ENCODE data around the gene FAM13C.

The FAM13C gene

GRCh38 chr10:59363446-59363958 is 1.2 kb upstream of the FAM13C start:
- H3K4me3 ChIP-seq (ENCODE audit: low read length) = no peak overlapping the region
- no peak for DNase-seq (ENCODE audit: low read depth, low spot score)

- no peak overlapping the region for H3K4me3 ChIP-seq (ENCODE audit: low read length)
- no peak for DNase-seq (ENCODE audit: low read depth, low spot score)
Observed at GRCh38 chr10:59362959-59363381, 621 bp upstream of the FAM13C start.

GRCh38 chr10:59361663-59362143 is 646 bp downstream of the FAM13C start:
- H3K4me3 ChIP-seq (ENCODE audit: low read length) = no peak overlapping the region
- DNase-seq (ENCODE audit: low read depth, low spot score) = no peak

DNA sequence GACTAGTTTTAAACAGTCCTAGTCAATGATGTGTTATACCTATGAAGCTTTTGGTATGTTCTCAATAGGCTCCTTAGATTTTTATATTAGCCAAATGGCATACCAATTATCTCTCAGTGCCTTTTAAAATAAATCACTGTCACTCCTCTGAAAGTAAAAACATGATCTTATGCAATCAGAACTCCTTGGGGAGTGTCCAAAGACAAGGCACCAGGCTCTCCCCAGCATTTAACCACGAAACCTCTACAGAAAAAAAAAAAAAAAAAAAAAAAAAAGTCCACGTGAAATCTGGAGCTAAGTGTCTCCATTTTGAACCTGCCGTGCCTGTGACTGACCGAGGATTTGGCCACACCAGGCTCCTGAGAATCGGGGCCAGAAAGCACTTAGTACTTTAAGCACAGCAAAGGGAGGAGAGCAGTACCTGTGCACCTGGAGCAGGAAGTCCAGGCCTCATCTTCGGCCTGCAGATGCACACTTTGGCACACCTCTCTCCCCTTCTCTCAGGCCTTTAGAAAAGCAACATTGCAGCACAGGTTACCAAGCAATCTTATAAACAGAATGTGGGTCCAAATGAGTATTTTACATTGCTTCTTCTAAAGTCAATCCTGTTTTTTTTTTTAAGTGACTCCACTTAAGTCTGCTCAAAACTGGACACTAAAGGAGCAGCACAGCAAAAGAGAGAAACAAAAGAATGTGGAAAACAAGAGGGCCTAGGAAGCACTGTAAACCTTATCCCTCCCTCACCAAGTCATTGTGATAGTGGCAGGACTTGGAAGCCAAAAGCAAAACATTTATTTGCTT is 1.5 kb downstream of the FAM13C start:
- H3K4me3 ChIP-seq (ENCODE audit: low read length) = no peak overlapping the region

GRCh38 chr10:59358576-59358975 is 3.8 kb downstream of the FAM13C start:
- no peak for DNase-seq (ENCODE audit: low read depth, low spot score)
- no peak overlapping the region for H3K4me3 ChIP-seq (ENCODE audit: low read length)

More for the DNA sequence above, 1.5 kb downstream of the FAM13C start:
- no peak for DNase-seq (ENCODE audit: low read depth, low spot score)

GRCh38 chr10:59354434-59354833 is 7.9 kb downstream of the FAM13C start:
- no peak for DNase-seq (ENCODE audit: low read depth, low spot score)

DNA sequence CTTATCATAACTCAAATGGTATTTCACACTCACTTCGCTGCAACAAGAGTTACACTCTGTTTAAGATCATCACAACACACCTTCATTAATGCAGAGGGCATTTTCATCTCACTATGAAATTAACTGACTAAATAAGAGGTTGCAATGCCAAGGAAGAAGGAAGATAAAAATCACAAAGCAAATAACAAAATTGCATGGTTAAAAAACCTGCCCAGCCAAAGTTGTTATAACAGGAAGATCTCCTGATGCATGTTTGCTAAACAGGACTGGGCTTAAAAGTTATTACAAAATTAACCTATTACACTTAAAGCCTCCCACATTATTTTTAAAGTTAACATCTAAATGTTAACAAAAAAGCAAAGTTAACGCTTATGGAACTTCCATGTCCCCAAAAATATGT is 11.8 kb downstream of the FAM13C start:
- H3K4me3 ChIP-seq (ENCODE audit: low read length) = no peak overlapping the region
- no peak for DNase-seq (ENCODE audit: low read depth, low spot score)

More at GRCh38 chr10:59354434-59354833, 7.9 kb downstream of the FAM13C start:
- no peak overlapping the region for H3K4me3 ChIP-seq (ENCODE audit: low read length)

GRCh38 chr10:59346321-59346720 is 16.0 kb downstream of the FAM13C start:
- no peak overlapping the region for H3K4me3 ChIP-seq (ENCODE audit: low read length)
- no peak for DNase-seq (ENCODE audit: low read depth, low spot score)

DNA sequence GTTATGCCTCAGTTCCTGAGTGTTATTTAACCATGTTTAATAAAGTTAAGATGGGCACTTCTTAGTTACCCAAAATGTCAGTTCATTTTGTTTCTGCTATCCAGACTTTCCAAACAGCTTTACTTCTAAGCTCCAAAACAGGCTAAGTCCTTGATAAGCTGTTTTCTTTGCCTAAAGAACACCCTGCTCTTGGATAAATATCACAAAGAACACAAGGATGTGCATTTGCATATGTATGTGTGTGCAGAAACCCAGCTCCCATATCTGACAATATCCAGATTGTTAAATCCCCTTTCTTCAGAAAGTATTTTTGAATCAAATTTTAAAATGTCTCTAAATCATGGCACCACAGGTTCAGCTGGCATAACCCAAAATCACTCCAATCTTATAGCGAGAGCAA is 19.6 kb downstream of the FAM13C start:
- DNase-seq (ENCODE audit: low read depth, low spot score) = no peak
- no peak overlapping the region for H3K4me3 ChIP-seq (ENCODE audit: low read length)

- DNase-seq (ENCODE audit: low read depth, low spot score) = no peak
- no peak overlapping the region for H3K4me3 ChIP-seq (ENCODE audit: low read length)
Observed at GRCh38 chr10:59342000-59342399, 20.3 kb downstream of the FAM13C start.

GRCh38 chr10:59340285-59340684 is 22.1 kb downstream of the FAM13C start:
- no peak overlapping the region for H3K4me3 ChIP-seq (ENCODE audit: low read length)
- no peak for DNase-seq (ENCODE audit: low read depth, low spot score)

- no peak overlapping the region for H3K4me3 ChIP-seq (ENCODE audit: low read length)
- no peak for DNase-seq (ENCODE audit: low read depth, low spot score)
Observed at GRCh38 chr10:59339351-59339750, 23.0 kb downstream of the FAM13C start.

DNA sequence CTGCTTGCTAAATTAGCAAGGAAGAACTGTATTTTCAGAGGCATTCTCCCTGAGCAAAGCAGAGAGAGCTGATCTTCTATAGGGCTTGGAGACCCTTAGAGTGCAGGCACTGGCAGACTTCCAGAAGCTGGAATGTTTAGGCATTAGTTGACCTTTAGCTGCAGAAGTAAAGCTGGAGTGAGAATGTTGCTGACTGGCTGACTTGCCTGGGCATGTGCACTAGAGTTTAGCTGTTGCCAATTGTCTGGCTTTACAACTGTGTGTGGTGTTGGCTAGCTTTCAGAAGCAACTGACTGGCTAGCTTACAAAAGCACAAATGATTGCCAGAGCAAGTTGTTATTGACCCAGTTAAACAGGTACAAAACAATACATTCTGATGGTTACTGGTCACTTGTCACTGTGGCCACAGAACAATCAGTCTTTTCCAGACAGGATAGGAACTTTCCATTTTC is 25.1 kb downstream of the FAM13C start:
- DNase-seq (ENCODE audit: low read depth, low spot score) = no peak
- H3K4me3 ChIP-seq (ENCODE audit: low read length) = no peak overlapping the region

GRCh38 chr10:59336632-59337031 is 25.7 kb downstream of the FAM13C start:
- DNase-seq (ENCODE audit: low read depth, low spot score) = no peak

DNA sequence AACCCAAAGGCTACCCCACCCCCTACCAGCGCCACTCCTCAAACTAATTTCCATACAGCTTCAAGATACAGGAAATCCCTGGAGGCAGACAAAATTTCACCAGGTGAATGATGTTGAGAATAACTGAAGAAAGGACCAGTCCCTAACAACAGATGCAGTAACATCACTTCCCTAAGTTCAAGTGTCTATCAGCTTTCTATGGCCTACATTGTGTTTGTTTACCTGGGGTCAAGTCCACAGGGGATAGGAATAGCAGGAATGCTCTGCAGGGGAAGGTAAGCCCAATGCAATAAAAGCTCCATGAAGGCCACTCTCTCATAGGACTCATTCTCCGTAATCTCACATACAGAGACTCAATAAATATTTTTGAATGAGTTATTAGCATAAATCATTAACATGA is 26.9 kb downstream of the FAM13C start:
- no peak overlapping the region for H3K4me3 ChIP-seq (ENCODE audit: low read length)
- no peak for DNase-seq (ENCODE audit: low read depth, low spot score)

More at GRCh38 chr10:59336632-59337031, 25.7 kb downstream of the FAM13C start:
- no peak overlapping the region for H3K4me3 ChIP-seq (ENCODE audit: low read length)

DNA sequence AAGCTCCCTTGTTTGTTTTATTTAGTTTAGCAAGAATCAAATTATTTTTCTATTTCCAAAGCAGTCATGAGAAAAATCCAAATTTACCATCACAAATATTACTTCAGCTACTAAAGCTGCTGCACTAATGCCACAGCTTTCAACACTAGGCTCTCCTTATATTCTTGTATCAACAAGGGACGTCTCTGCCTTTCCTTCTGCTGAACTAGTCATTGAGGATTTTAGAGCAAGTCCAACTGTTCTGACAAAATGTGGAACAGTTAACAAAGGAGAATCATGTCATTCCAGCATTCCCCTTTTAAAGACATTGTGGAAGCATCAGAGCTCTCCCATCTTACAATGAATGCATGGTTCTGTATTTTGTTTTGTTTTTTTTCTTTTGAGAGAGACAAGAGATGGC is 28.6 kb downstream of the FAM13C start:
- DNase-seq (ENCODE audit: low read depth, low spot score) = no peak

GRCh38 chr10:59332581-59332980 is 29.8 kb downstream of the FAM13C start:
- DNase-seq (ENCODE audit: low read depth, low spot score) = no peak
- H3K4me3 ChIP-seq (ENCODE audit: low read length) = no peak overlapping the region

More for the DNA sequence above, 28.6 kb downstream of the FAM13C start:
- no peak overlapping the region for H3K4me3 ChIP-seq (ENCODE audit: low read length)

DNA sequence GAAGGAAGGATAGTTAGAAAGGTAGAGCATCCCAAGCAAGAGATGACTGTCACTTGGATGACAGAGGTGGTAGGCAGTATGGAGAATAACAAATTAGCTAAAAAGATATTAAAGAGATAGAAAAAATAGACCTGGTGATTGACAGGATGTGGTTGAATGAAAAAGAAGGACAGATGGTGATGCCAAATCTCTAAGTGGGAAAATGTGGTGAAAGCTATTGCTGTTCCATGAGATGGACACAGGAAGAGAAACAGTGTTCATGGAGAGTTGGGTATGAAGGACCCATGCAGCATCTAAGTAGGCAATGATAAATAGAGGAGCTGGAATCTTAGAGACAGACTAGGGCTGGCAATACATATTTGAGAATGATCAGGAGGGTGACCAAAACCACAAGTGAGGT is 30.7 kb downstream of the FAM13C start:
- H3K4me3 ChIP-seq (ENCODE audit: low read length) = no peak overlapping the region
- DNase-seq (ENCODE audit: low read depth, low spot score) = no peak

DNA sequence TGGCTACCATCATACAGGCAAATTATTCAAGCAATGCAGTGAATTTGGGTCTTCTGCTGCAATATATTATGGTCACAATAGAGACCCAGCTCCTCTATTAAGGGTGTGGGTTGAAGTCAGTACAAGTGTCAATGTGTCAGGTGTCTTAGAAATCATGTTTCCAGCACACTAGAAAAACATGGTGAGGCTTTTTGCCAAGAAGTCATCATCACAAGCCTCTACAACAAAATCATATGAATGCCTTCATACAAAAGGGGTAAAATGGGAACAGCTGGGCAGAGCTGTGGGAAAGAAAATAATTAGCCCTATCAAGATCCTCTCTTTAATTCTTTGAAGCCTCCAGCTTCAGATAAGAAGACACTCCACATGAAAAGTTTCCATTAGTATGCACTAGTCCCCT is 37.2 kb downstream of the FAM13C start:
- H3K4me3 ChIP-seq (ENCODE audit: low read length) = no peak overlapping the region
- no peak for DNase-seq (ENCODE audit: low read depth, low spot score)

- no peak for DNase-seq (ENCODE audit: low read depth, low spot score)
- no peak overlapping the region for H3K4me3 ChIP-seq (ENCODE audit: low read length)
Observed at GRCh38 chr10:59324597-59324996, 37.8 kb downstream of the FAM13C start.

All from Jurkat, Clone E6-1 (cell line).